Measurements from ENCODE around the gene ZNF14. TPM values are rescaled to one million over a fixed set of nuclear protein-coding genes. Genes with fewer than 3 reads are reported as not detected.
A peak's percentile ranks its signal among the peaks of the same experiment; 100 is the strongest.
"Not testable (repeated sequence)": the region's sequence is repeated elsewhere in the genome, so short reads cannot be mapped to it uniquely, and the experiment has no call there.

ZNF14 gene
- polyA plus RNA-seq, 2 of the 4 experiments (the other 2 are of a cell fraction) = 1.6 to 2.8 TPM

GRCh38 chr19:19668230-19669012 is 64.5 kb downstream of the ZNF14 start, which contains the start of gene ZNF101 (continued):
- TF ChIP-seq HOXA7 (CRISPR knock-in tag; IDR thresholded peaks at IDR 0.05) (no peak), ELK1 (IDR thresholded peaks at IDR 0.05; ENCODE audit: low read depth, low read length) (no peak), HOXB13 (CRISPR knock-in tag; IDR thresholded peaks at IDR 0.05; ENCODE audit: low read depth) (no peak), CHD4 (IDR thresholded peaks at IDR 0.05; ENCODE audit: borderline replicate concordance) (no peak), EHF (CRISPR knock-in tag; IDR thresholded peaks at IDR 0.05) (no peak), RFX5 (IDR thresholded peaks at IDR 0.05) (no peak), ZC3H11A (IDR thresholded peaks at IDR 0.05) (no peak), RNF2 (IDR thresholded peaks at IDR 0.05; ENCODE audit: borderline replicate concordance, low read depth) (no peak), PBX3 (IDR thresholded peaks at IDR 0.05) (peak; percentile 68; the same call in 1 of the 2 replicates), KDM5A (IDR thresholded peaks at IDR 0.05) (no peak), HDAC2 (IDR thresholded peaks at IDR 0.05) (no peak), TFCP2L1 (CRISPR knock-in tag; IDR thresholded peaks at IDR 0.05) (no peak)
- TF ChIP-seq, protein P1, sequence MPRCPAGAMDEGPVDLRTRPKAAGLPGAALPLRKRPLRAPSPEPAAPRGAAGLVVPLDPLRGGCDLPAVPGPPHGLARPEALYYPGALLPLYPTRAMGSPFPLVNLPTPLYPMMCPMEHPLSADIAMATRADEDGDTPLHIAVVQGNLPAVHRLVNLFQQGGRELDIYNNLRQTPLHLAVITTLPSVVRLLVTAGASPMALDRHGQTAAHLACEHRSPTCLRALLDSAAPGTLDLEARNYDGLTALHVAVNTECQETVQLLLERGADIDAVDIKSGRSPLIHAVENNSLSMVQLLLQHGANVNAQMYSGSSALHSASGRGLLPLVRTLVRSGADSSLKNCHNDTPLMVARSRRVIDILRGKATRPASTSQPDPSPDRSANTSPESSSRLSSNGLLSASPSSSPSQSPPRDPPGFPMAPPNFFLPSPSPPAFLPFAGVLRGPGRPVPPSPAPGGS (IDR thresholded peaks at IDR 0.05) = no peak

DNA sequence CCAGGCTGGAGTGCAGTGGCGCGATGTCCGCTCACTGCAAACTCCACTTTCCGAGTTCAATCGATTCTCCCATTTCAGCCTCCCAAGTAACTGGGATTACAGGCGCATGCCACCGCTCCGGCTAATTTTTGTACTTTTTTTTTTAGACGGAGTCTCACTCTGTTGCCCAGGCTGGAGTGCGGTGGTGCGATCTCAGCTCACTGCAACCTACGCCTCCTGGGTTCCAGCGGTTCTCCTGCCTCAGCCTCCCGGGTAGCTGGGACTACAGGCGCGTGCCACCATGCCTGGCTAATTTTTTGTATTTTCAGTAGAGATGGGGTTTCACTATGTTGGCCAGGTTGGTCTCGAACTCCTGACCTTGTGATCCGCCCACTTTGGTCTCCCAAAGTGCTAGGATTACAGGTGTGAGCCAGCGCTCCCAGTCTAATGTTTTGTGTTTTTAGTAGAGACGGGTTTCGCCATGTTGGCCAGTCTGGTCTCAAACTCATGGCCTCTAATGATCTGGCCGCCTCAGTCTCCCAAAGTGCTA is 67.4 kb downstream of the ZNF14 start:
- H3K4me3 ChIP-seq; H3K27ac ChIP-seq; H3K9me3 ChIP-seq; FAIRE-seq; ATAC-seq; H3K4me2 ChIP-seq; DNase-seq (ENCODE audit: low read depth in 1 of 2, low spot score in 1 of 2); POLR2A ChIA-PET: not testable (repeated sequence)
- H3K4me1 ChIP-seq = peaks cover 13% of the 10 kb centered on the region; the same call in 1 of the 3 replicates
- WGBS (ENCODE audit: missing lambda C conversion rate) = 96% methylated on average over 21 of the region's 22 CpGs
- CTCF ChIA-PET = interaction anchor here (1.0 kb wide), 1 partner anchor 9 kb away, joined by 3 read pairs; no protein-coding TSS in a partner anchor

DNA sequence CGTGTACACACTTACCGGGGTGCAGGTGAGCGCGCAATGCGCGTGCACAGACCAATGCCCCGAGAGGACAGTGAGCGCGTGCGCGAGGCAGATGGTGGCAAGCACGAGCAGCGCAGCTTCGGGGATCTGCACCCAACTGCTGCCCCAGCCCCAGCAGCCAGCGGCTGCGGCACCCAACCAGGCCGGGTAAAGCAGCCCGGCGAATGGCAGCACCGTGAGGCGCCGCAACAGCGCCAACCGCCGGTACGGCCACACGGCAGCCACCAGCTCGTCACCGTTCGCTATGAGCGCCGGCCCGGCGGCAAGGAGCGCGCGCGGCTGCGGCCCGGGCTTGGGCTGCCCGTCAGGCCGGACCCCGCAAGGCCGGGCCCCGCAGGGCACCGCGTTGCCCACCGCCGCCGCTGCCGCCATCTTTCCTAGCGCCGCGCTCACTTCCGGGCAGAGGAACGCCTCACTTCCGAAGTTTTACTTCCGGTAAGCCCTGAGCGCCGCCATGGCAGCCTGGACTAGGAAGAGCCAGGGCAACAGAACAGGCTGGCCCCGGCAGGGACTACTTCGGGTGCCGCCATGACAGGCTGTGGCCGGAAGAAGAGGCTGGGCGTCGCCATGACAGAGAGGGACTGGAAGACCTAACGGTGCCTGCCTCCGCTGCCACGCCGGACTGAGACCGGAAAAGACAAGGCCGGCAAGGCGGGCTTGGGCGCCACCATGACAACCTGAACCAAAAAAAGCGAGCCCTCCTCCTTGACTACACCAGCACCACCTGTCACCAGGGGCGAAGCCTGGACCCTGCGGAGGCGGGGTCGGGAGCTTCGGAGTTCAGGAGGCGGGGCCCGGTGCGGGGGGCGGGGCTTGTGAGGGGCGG is 69.4 kb downstream of the ZNF14 start, which contains the start of gene ATP13A1:
TSS of gene ATP13A1 (minus strand) at position 421 of the 865 bp plus-strand sequence. CDS start at position 411, 10 bp downstream.
- no peak for FAIRE-seq
- ChIA-PET CTCF (interaction anchor here (0.6 kb wide), 1 partner anchor 48 kb away, joined by 3 read pairs; no protein-coding TSS in a partner anchor), POLR2A (interaction anchor here (0.6 to 1.7 kb wide), 7 partner anchors 14 to 1743 kb away, joined by 3 to 9 read pairs (median 5); partner anchors contain the start of genes ZNF14 and ZNF506)
- DNase-seq (ENCODE audit: low read depth in 1 of 2, low spot score in 1 of 2) = peak; percentile 55 to 95
- TF ChIP-seq KDM5A (IDR thresholded peaks at IDR 0.05) (0 out of 2 replicates have a peak, but pooled peaks have one; percentile 24), PHF8 (IDR thresholded peaks at IDR 0.05; ENCODE audit: borderline replicate concordance, low read depth) (peak; percentile 51), JUN (IDR thresholded peaks at IDR 0.05) (peak; percentile 77 to 88; a peak in 4 of 5 replicates), POLR2A (IDR thresholded peaks at IDR 0.05; ENCODE audit: low read length) (peak; percentile 70), HEYL (CRISPR knock-in tag; IDR thresholded peaks at IDR 0.05) (no peak), NR3C1 (IDR thresholded peaks at IDR 0.05) (no peak), CTCF (IDR thresholded peaks at IDR 0.05) (0 out of 3 replicates have a peak, but pooled peaks have one; percentile 11), TP53 (CRISPR knock-in tag; IDR thresholded peaks at IDR 0.05) (peak; percentile 16; the same call in 1 of the 2 replicates)
- TF ChIP-seq, protein P2, sequence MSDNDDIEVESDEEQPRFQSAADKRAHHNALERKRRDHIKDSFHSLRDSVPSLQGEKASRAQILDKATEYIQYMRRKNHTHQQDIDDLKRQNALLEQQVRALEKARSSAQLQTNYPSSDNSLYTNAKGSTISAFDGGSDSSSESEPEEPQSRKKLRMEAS (IDR thresholded peaks at IDR 0.05) = peak; percentile 44
- Histone ChIP-seq H3K4me3 (peak within 1 kb of the TSS; percentile 75), H3K9me3 (0 out of 3 replicates have a peak, but pooled peaks cover 5% of the 10 kb centered on the region), H3K4me1 (peaks cover 8% of the 10 kb centered on the region; the same call in 1 of the 3 replicates), H3K4me2 (peak within 1 kb of the TSS; percentile 72), H3K27ac (peak within 1 kb of the TSS; percentile 86 to 92)
- peak; percentile 94 to 96 for ATAC-seq
- WGBS (ENCODE audit: missing lambda C conversion rate) = 2% methylated on average over 12 of the region's 85 CpGs
